Fibroblast of mammary gland (primary cell): ENCODE results near the gene UBXN11.

Experiments used
- DNase-seq: peaks from one replicate; pipeline ENCODE4 v3.0.0-alpha.2; 2010; ENCODE audit warnings: low read depth
- H3K4me3 ChIP-seq: 2 replicates; pipeline ENCODE4 v1.5.1; 2011; ENCODE audit warnings: low read depth, mild to moderate bottlenecking, low read length, moderate library complexity; ENCODE audit not compliant: control insufficient read depth
- TF ChIP-seq, protein P1 (sequence below): conservative IDR thresholded peaks from 2 replicates; pipeline ENCODE4 v1.5.1; 2011; ENCODE audit warnings: low read depth, low read length, inconsistent platforms; ENCODE audit not compliant: control insufficient read depth, insufficient read depth

Gene UBXN11

GRCh38 chr1:26263212-26263611 lies 43.2 kb downstream of the UBXN11 start:
- no peak for DNase-seq
- H3K4me3 ChIP-seq = no peak overlapping the region
- TF ChIP-seq, protein P1, sequence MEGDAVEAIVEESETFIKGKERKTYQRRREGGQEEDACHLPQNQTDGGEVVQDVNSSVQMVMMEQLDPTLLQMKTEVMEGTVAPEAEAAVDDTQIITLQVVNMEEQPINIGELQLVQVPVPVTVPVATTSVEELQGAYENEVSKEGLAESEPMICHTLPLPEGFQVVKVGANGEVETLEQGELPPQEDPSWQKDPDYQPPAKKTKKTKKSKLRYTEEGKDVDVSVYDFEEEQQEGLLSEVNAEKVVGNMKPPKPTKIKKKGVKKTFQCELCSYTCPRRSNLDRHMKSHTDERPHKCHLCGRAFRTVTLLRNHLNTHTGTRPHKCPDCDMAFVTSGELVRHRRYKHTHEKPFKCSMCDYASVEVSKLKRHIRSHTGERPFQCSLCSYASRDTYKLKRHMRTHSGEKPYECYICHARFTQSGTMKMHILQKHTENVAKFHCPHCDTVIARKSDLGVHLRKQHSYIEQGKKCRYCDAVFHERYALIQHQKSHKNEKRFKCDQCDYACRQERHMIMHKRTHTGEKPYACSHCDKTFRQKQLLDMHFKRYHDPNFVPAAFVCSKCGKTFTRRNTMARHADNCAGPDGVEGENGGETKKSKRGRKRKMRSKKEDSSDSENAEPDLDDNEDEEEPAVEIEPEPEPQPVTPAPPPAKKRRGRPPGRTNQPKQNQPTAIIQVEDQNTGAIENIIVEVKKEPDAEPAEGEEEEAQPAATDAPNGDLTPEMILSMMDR = no peak

DNA sequence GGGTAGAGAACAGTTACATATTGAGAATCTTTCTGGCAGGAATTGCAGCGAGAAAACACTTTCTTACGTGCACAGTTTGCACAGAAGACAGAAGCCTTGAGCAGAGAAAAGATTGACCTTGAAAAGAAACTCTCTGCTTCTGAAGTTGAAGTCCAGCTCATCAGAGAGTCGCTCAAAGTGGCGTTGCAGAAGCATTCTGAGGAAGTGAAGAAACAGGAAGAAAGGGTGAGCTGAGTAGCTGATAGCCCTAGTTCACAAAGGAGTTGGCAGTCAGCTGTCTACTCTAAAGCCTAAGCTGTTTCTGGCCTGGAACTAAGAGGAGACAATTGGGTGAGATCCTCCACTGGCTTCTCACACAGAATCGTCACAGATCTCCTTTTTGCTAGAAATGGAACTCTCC lies 46.9 kb downstream of the UBXN11 start:
- TF ChIP-seq, protein P1 = no peak
- H3K4me3 ChIP-seq = no peak overlapping the region
- DNase-seq = no peak

DNA sequence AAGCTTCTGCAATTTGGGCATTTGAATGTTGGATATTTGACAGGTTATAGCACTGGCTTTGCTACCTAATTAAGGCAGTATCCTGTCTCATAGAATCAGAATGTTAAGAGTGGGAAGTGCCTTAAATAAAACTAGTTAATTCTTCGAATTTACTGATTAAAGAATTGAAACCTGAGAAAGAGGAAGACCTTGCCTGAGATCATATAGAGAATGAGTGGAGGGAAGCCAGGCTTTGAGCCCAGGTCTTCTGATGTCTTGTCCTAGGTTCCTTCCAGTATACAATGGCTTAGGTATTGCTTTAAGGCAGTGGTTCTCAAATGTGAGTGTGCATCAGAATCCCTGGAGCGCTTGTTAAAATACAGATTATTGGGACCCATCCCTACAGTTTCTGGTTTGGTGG lies 47.4 kb downstream of the UBXN11 start:
- H3K4me3 ChIP-seq = no peak overlapping the region
- no peak for DNase-seq
- TF ChIP-seq, protein P1 = no peak

GRCh38 chr1:26257222-26257621 lies 49.2 kb downstream of the UBXN11 start:
- H3K4me3 ChIP-seq = no peak overlapping the region
- TF ChIP-seq, protein P1 = no peak
- DNase-seq = no peak

GRCh38 chr1:26254404-26254803 lies 52.0 kb downstream of the UBXN11 start:
- no peak for DNase-seq
- H3K4me3 ChIP-seq = no peak overlapping the region
- TF ChIP-seq, protein P1 = no peak

GRCh38 chr1:26252718-26253117 lies 53.7 kb downstream of the UBXN11 start:
- no peak for DNase-seq
- TF ChIP-seq, protein P1 = no peak
- H3K4me3 ChIP-seq = no peak overlapping the region

DNA sequence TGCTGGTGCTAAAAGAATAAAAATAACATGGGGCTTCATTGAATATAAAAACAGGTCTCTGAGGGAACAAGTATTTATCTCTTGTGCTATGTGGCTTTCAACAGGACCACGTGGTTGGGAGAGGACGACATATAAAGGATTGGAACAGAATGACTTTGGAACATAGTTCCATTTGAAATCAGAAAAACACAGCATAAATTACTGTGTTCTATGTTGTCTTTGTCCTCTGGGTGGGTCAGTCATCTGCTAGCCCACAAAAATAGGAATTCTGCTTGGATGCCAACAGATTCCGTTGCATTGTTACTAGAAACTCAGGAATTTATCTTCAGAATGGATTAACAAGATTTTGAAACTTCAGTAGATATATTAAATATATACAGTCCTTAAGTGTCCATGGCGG lies 66.5 kb downstream of the UBXN11 start:
- H3K4me3 ChIP-seq = no peak overlapping the region
- peak; percentile 5 for DNase-seq
- TF ChIP-seq, protein P1 = no peak
